OCI-LY7 (cell line): ENCODE data around the gene MSANTD3. TPM values are rescaled to one million over a fixed set of nuclear protein-coding genes. Genes with fewer than 3 reads are reported as not detected.

Source experiments
- BruUV-seq: library from RNA; stranded (reverse); fragments of 400-500 nt; replicated peaks from 2 replicates; lab custom pipeline; 2021; lab: Mats Ljungman, UMichigan
- CTCF ChIA-PET: fragments of 300-600 bp; sonication (Branson Sonifier 250); formaldehyde crosslinking; loops from one replicate; lab custom pipeline; 2022; ENCODE audit warnings: antibody characterized with exemption; ENCODE audit not compliant: unreplicated experiment; lab: Charles Lee
- POLR2A ChIA-PET: fragments of 300-600 bp; sonication (Branson Sonifier 250); formaldehyde crosslinking; loops from one replicate; lab custom pipeline; 2022; ENCODE audit warnings: antibody characterized with exemption; lab: Charles Lee
- DNase-seq: peaks from one replicate; pipeline ENCODE4 v3.0.0-alpha.2; 2015; ENCODE audit warnings: low spot score
- H2AFZ ChIP-seq: fragments of 200-600 bp; sonication (generic), shearing (Covaris generic); 2 replicates; pipeline ENCODE4 v1.6.1; 2014; ENCODE audit warnings: mild to moderate bottlenecking, antibody characterized with exemption, low read length, moderate library complexity
- H3K27ac ChIP-seq: fragments of 200-600 bp; sonication (generic); 2 replicates; pipeline ENCODE4 v1.5.1; 2014; ENCODE audit warnings: mixed run types, low read depth, mild to moderate bottlenecking, moderate library complexity, low read length, inconsistent platforms; ENCODE audit not compliant: poor library complexity, severe bottlenecking
- H3K36me3 ChIP-seq: fragments of 200-600 bp; sonication (generic); 2 replicates; pipeline ENCODE4 v1.6.1; 2014; ENCODE audit warnings: mild to moderate bottlenecking, antibody characterized with exemption, low read length, moderate library complexity, mixed read lengths; ENCODE audit not compliant: insufficient read depth
- H3K4me1 ChIP-seq: fragments of 200-600 bp; sonication (generic); 2 replicates; pipeline ENCODE4 v1.5.1; 2014; ENCODE audit warnings: mild to moderate bottlenecking, low read length; ENCODE audit not compliant: insufficient read depth, poor library complexity, severe bottlenecking
- H3K4me2 ChIP-seq: fragments of 200-600 bp; sonication (generic); 2 replicates; pipeline ENCODE4 v1.6.1; 2014; ENCODE audit warnings: mild to moderate bottlenecking, low read length
- H3K4me3 ChIP-seq: fragments of 200-600 bp; sonication (generic); 2 replicates; pipeline ENCODE4 v1.5.1; 2014; ENCODE audit warnings: mild to moderate bottlenecking, low read depth, low read length; ENCODE audit not compliant: poor library complexity, severe bottlenecking
- H3K79me2 ChIP-seq: fragments of 200-600 bp; sonication (generic); 2 replicates; pipeline ENCODE4 v1.6.1; 2016; ENCODE audit warnings: low read depth, mild to moderate bottlenecking, low read length, moderate library complexity, mixed read lengths; ENCODE audit not compliant: insufficient read depth
- H3K9me2 ChIP-seq: fragments of 200-600 bp; sonication (generic); 2 replicates; pipeline ENCODE4 v1.6.1; 2016; ENCODE audit warnings: mild to moderate bottlenecking, low read length, mixed read lengths; ENCODE audit not compliant: insufficient read depth
- H3K9me3 ChIP-seq: fragments of 200-600 bp; sonication (generic); 2 replicates; pipeline ENCODE4 v1.6.1; 2014; ENCODE audit warnings: mild to moderate bottlenecking, mixed run types, low read length, mixed read lengths
- H4K20me1 ChIP-seq: fragments of 200-600 bp; sonication (generic); 2 replicates; pipeline ENCODE4 v1.6.1; 2014; ENCODE audit warnings: mild to moderate bottlenecking, antibody characterized with exemption, low read length, moderate library complexity, mixed read lengths; ENCODE audit not compliant: insufficient read depth
- CTCF ChIP-seq: fragments of 200-600 bp; sonication (generic); conservative IDR thresholded peaks from 2 replicates; pipeline ENCODE4 v1.5.1; 2014; ENCODE audit warnings: mild to moderate bottlenecking, antibody characterized with exemption, low read length, moderate library complexity, mixed read lengths
- EZH2phosphoT487 ChIP-seq: fragments of 200-600 bp; sonication (generic); IDR thresholded peaks from 2 replicates; pipeline ENCODE4 v1.6.1; 2018; ENCODE audit warnings: low read depth, borderline replicate concordance, mild to moderate bottlenecking, mixed run types, antibody characterized with exemption, low read length, moderate library complexity, mixed read lengths
- intact Hi-C: fragments of 100-400 bp; cut with micrococcal nuclease; formaldehyde crosslinking; loops from one replicate; pipeline ENCODE4 v1.10.0; 2022; ENCODE audit not compliant: unreplicated experiment
- total RNA-seq, 2 experiments: library from RNA; depleted of rRNA in 1 of 2; stranded (reverse); fragments of >200 nt in 1 of 2; shearing (Covaris generic) in 1 of 2; gene quantifications; 2 replicates each; pipeline ENCODE4 v1.2.3, GENCODE V29; 2014 to 2022

The MSANTD3 gene
- total RNA-seq, 2 experiments from 2014 or later, result 30.5 to 38.0 TPM

- Histone ChIP-seq H2AFZ (no peak overlapping the region), H3K27ac (no peak overlapping the region), H3K9me2 (no peaks in the 10 kb centered on the region), H3K4me1 (peaks cover 18% of the 10 kb centered on the region), H3K79me2 (no peaks in the 10 kb centered on the region), H4K20me1 (no peaks in the 10 kb centered on the region), H3K9me3 (peaks cover 5% of the 10 kb centered on the region; the same call in 1 of the 2 replicates), H3K36me3 (no peaks in the 10 kb centered on the region), H3K4me2 (no peak overlapping the region), H3K4me3 (no peak overlapping the region)
- ChIA-PET POLR2A (interaction anchor here (0.6 kb wide), 1 partner anchor 232 kb away, joined by 3 read pairs; no protein-coding TSS in a partner anchor), CTCF (no interaction called here)
- no TSS peak for BruUV-seq
- intact Hi-C loops, result no loop called here
- TF ChIP-seq EZH2phosphoT487 (no peak), CTCF (no peak)
- DNase-seq, result peak; percentile 8
Measured at GRCh38 chr9:100408546-100409175, 18.3 kb upstream of the MSANTD3 start.

GRCh38 chr9:100409176-100409556 lies 17.8 kb upstream of the MSANTD3 start:
- intact Hi-C loops, result no loop called here
- Histone ChIP-seq H3K27ac (no peak overlapping the region), H2AFZ (no peak overlapping the region), H3K36me3 (no peaks in the 10 kb centered on the region), H4K20me1 (no peaks in the 10 kb centered on the region), H3K4me3 (no peak overlapping the region), H3K9me3 (peaks cover 5% of the 10 kb centered on the region; the same call in 1 of the 2 replicates), H3K4me1 (peaks cover 18% of the 10 kb centered on the region), H3K79me2 (no peaks in the 10 kb centered on the region), H3K4me2 (no peak overlapping the region), H3K9me2 (no peaks in the 10 kb centered on the region)
- DNase-seq, result no peak
- TF ChIP-seq EZH2phosphoT487, result no peak
- ChIA-PET POLR2A (no interaction called here), CTCF (no interaction called here)
- no TSS peak for BruUV-seq

GRCh38 chr9:100411472-100412283 lies 15.3 kb upstream of the MSANTD3 start:
- Histone ChIP-seq H3K4me1 (peaks cover 18% of the 10 kb centered on the region), H3K36me3 (no peaks in the 10 kb centered on the region), H3K27ac (no peak overlapping the region), H3K9me2 (no peaks in the 10 kb centered on the region), H3K9me3 (peaks cover 5% of the 10 kb centered on the region; the same call in 1 of the 2 replicates), H3K4me2 (peak overlapping the region; percentile 77), H3K79me2 (no peaks in the 10 kb centered on the region), H2AFZ (peak overlapping the region; percentile 100), H4K20me1 (no peaks in the 10 kb centered on the region), H3K4me3 (peak overlapping the region; percentile 66)
- ChIA-PET POLR2A (interaction anchor here (0.7 to 2.7 kb wide), 5 partner anchors 12 to 707 kb away, joined by 3 to 21 read pairs (median 6); partner anchors contain the start of genes MSANTD3 and TEX10), CTCF (no interaction called here)
- DNase-seq, result peak; percentile 94
- intact Hi-C loops, result loop anchor here (2.0 kb wide), 1 partner anchor 59 kb away; the partner anchor contains the start of gene TEX10
- no peak for TF ChIP-seq EZH2phosphoT487
- TF ChIP-seq CTCF, result no peak
- BruUV-seq, result no TSS peak
